Hepatocyte (in vitro differentiated cells): ENCODE measurements around the gene KCNJ12. TPM values are rescaled to one million over a fixed set of nuclear protein-coding genes. Genes with fewer than 3 reads are reported as not detected.
A peak's percentile ranks its signal among the peaks of the same experiment; 100 is the strongest.
"Not testable (repeated sequence)": the region's sequence is repeated elsewhere in the genome, so short reads cannot be mapped to it uniquely, and the experiment has no call there.

Source experiments
- DNase-seq: peaks from one replicate; pipeline ENCODE4 v3.0.0-alpha.2; 2016; ENCODE audit warnings: low spot score
- H2AFZ ChIP-seq: fragments of 200-600 bp; sonication (generic); 2 replicates; pipeline ENCODE4 v1.6.0; 2016; ENCODE audit warnings: antibody characterized with exemption, mild to moderate bottlenecking
- H3K27ac ChIP-seq: fragments of 200-600 bp; sonication (generic); 2 replicates; pipeline ENCODE4 v1.5.1; 2016; ENCODE audit warnings: mild to moderate bottlenecking
- H3K27me3 ChIP-seq: fragments of 200-600 bp; sonication (generic); 2 replicates; pipeline ENCODE4 v1.6.1; 2016
- H3K36me3 ChIP-seq: fragments of 200-600 bp; sonication (generic); replicated peaks from 2 replicates; pipeline ENCODE4 v1.5.1; 2016; ENCODE audit warnings: low read depth; ENCODE audit not compliant: insufficient read depth
- H3K4me1 ChIP-seq: fragments of 200-600 bp; sonication (generic); 2 replicates; pipeline ENCODE4 v1.5.1; 2016; ENCODE audit warnings: mild to moderate bottlenecking, moderate library complexity; ENCODE audit not compliant: insufficient read depth
- H3K4me2 ChIP-seq: fragments of 200-600 bp; sonication (generic); 2 replicates; pipeline ENCODE4 v1.6.0; 2016
- H3K4me3 ChIP-seq: fragments of 200-600 bp; sonication (generic); 2 replicates; pipeline ENCODE4 v1.5.1; 2016; ENCODE audit warnings: mild to moderate bottlenecking
- H3K79me2 ChIP-seq: fragments of 200-600 bp; sonication (generic); 2 replicates; pipeline ENCODE4 v1.6.0; 2017; ENCODE audit warnings: mild to moderate bottlenecking
- H3K9me2 ChIP-seq: fragments of 200-600 bp; sonication (generic); replicated peaks from 2 replicates; pipeline ENCODE4 v1.6.0; 2017; ENCODE audit warnings: mild to moderate bottlenecking; ENCODE audit not compliant: insufficient read depth
- H3K9me3 ChIP-seq: fragments of 200-600 bp; sonication (generic); 2 replicates; pipeline ENCODE4 v1.5.1; 2016; ENCODE audit warnings: low read depth, mild to moderate bottlenecking
- H4K20me1 ChIP-seq: fragments of 200-600 bp; sonication (generic); 2 replicates; pipeline ENCODE4 v1.6.0; 2016; ENCODE audit warnings: mild to moderate bottlenecking; ENCODE audit not compliant: insufficient read depth, poor library complexity, severe bottlenecking
- WGBS: methylation state at CpG from one replicate; pipeline ENCODE4 v1.1.6; 2016; ENCODE audit warnings: low lambda C conversion rate; ENCODE audit errors: missing lambda C conversion rate; 5-methylcytosine and 5-hydroxymethylcytosine counted together
- polyA plus RNA-seq: library from polyadenylated mRNA; unstranded; fragments of >200 nt; fragmentation: Nextera tagmentation; extraction: Ambion mirVana; gene quantifications from 2 replicates; pipeline ENCODE4 v1.2.1, GENCODE V29; 2016
- total RNA-seq: library from RNA; depleted of rRNA; stranded (reverse); fragments of >200 nt; gene quantifications from 2 replicates; pipeline ENCODE4 v1.2.3, GENCODE V29; 2014

KCNJ12 gene
- total and polyA plus RNA-seq, 2 experiments from 2014 or later = 0.15 to 0.73 TPM

- H3K4me1 ChIP-seq, H3K9me3 ChIP-seq, H3K27me3 ChIP-seq, H3K36me3 ChIP-seq, H3K9me2 ChIP-seq, H3K27ac ChIP-seq, H3K4me2 ChIP-seq, DNase-seq, H4K20me1 ChIP-seq, H3K4me3 ChIP-seq, H3K79me2 ChIP-seq, H2AFZ ChIP-seq: not testable (repeated sequence)
- WGBS = 84% methylated on average over 5 of the region's 5 CpGs
These were observed 35.6 kb downstream of the KCNJ12 start for GRCh38 chr17:21411679-21412205.

DNA sequence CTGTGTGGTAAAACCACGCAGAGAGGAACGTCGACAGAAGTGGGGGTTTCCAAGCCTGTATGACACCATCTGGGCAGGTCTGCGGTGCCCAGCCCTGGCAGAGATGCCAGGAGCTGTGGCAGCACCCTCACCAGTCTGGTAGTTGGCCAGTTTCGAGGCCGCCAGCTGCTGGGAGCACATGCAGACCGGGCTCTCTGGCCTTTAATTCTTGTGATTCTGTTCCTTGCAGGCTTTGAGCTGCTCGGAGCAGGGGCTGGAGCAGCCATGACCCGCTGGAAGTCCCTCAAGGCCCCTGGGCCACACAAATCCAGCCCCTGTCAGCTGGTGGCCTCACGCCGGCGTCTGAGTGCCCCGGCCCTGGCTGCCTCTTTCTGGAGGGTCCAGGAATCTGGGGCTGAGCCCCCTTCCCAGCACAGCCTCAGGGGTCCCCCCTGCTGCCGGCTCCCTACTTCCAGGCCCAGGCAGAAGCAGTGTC lies 36.1 kb downstream of the KCNJ12 start:
- not testable (repeated sequence) for H3K4me2 ChIP-seq, H3K9me2 ChIP-seq, H3K4me3 ChIP-seq, H3K9me3 ChIP-seq, H3K36me3 ChIP-seq, H3K4me1 ChIP-seq, H3K27ac ChIP-seq, DNase-seq, H4K20me1 ChIP-seq, H2AFZ ChIP-seq, H3K79me2 ChIP-seq, H3K27me3 ChIP-seq
- WGBS = 87% methylated on average over 12 of the region's 14 CpGs

GRCh38 chr17:21413570-21414279 lies 37.6 kb downstream of the KCNJ12 start:
- WGBS = 75% methylated on average over 9 of the region's 11 CpGs

GRCh38 chr17:21414616-21415015 lies 38.5 kb downstream of the KCNJ12 start:
- not testable (repeated sequence) for H2AFZ ChIP-seq, H3K27ac ChIP-seq, H3K9me2 ChIP-seq, H4K20me1 ChIP-seq, H3K9me3 ChIP-seq, H3K36me3 ChIP-seq, H3K79me2 ChIP-seq, H3K4me2 ChIP-seq, H3K27me3 ChIP-seq, H3K4me1 ChIP-seq, H3K4me3 ChIP-seq
- peak; percentile 4 for DNase-seq
- 74% methylated on average over 6 of the region's 7 CpGs for WGBS

More at GRCh38 chr17:21413570-21414279, 37.6 kb downstream of the KCNJ12 start:
- H3K79me2 ChIP-seq, H3K9me3 ChIP-seq, H3K4me1 ChIP-seq, H3K4me2 ChIP-seq, H2AFZ ChIP-seq, H3K27me3 ChIP-seq, H4K20me1 ChIP-seq, H3K4me3 ChIP-seq, H3K36me3 ChIP-seq, H3K27ac ChIP-seq, DNase-seq, H3K9me2 ChIP-seq: not testable (repeated sequence)

DNA sequence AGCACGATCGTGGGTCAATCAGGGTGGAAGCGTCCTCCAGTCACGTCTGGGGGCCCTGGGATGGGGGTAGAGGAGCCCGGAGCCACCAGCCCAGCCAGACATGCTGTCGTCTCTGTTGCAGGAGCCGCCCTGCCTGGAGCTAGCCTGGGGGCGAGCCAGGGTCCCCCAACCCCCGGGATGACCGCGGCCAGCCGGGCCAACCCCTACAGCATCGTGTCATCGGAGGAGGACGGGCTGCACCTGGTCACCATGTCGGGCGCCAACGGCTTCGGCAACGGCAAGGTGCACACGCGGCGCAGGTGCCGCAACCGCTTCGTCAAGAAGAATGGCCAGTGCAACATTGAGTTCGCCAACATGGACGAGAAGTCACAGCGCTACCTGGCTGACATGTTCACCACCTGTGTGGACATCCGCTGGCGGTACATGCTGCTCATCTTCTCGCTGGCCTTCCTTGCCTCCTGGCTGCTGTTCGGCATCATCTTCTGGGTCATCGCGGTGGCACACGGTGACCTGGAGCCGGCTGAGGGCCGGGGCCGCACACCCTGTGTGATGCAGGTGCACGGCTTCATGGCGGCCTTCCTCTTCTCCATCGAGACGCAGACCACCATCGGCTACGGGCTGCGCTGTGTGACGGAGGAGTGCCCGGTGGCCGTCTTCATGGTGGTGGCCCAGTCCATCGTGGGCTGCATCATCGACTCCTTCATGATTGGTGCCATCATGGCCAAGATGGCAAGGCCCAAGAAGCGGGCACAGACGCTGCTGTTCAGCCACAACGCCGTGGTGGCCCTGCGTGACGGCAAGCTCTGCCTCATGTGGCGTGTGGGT lies 39.2 kb downstream of the KCNJ12 start:
- not testable (repeated sequence) for H3K4me1 ChIP-seq, H3K9me3 ChIP-seq, H3K4me2 ChIP-seq, H2AFZ ChIP-seq, H3K9me2 ChIP-seq, H3K36me3 ChIP-seq, H3K79me2 ChIP-seq, H3K4me3 ChIP-seq, H3K27me3 ChIP-seq, H3K27ac ChIP-seq, H4K20me1 ChIP-seq
- WGBS = 86% methylated on average over 49 of the region's 58 CpGs
- DNase-seq = peak; percentile 3

DNA sequence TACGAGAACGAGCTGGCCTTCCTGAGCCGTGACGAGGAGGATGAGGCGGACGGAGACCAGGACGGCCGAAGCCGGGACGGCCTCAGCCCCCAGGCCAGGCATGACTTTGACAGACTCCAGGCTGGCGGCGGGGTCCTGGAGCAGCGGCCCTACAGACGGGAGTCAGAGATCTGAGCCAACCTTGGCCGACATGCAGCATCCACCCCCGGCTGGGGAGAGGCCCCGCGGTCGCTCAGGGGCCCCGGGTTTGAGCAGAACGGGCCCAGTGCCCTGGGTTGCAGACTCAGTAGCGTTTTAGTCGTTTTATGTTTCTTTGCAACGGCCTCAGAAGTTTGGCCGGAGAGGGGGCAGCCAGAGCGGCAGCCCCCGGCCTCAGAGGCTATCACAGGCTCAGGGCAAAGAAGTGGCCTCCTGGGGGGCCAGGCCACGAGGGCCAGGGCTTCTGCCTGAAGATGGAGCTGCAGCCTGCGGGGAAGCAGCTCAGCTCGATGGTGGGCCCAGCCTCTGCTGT lies 40.4 kb downstream of the KCNJ12 start:
- H2AFZ ChIP-seq, H3K4me2 ChIP-seq, H3K4me3 ChIP-seq, H3K9me3 ChIP-seq, H3K27ac ChIP-seq, DNase-seq, H3K27me3 ChIP-seq, H4K20me1 ChIP-seq, H3K4me1 ChIP-seq, H3K9me2 ChIP-seq, H3K79me2 ChIP-seq, H3K36me3 ChIP-seq: not testable (repeated sequence)
- 65% methylated on average over 30 of the region's 30 CpGs for WGBS

DNA sequence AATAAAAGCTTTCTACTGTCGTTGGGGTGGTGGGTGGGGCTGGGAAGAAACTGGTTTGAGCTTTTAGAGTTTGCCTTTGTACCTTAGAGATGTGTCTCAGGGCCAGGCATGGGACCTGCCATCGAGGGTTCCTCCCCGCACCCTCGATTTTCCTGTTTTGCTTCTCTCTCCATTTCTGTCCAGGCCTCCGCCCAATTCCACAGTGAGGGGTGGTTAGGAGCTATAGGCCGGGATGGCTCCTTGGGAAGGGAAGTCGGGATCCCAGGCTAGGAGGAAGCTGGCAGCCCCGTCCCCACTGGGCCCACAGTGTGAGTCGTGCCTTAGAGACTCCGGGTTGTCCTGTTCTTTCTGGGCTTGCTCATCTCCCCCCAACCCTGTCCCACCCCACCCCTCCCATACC lies 41.2 kb downstream of the KCNJ12 start:
- H3K79me2 ChIP-seq = not testable (repeated sequence)

More for the DNA sequence above, 41.2 kb downstream of the KCNJ12 start:
- H3K9me2 ChIP-seq, H3K4me1 ChIP-seq, H3K27me3 ChIP-seq, H3K4me3 ChIP-seq, H4K20me1 ChIP-seq, DNase-seq, H3K4me2 ChIP-seq, H2AFZ ChIP-seq, H3K27ac ChIP-seq, H3K9me3 ChIP-seq, H3K36me3 ChIP-seq: not testable (repeated sequence)
- 88% methylated on average over 10 of the region's 10 CpGs for WGBS
